Measurements from ENCODE around the gene MAB21L4. TPM values are rescaled to one million over a fixed set of nuclear protein-coding genes. Genes with fewer than 3 reads are reported as not detected.
A peak's percentile ranks its signal among the peaks of the same experiment; 100 is the strongest.

MAB21L4 gene
- total and polyA plus RNA-seq, 11 donors = 0.10 to 0.75 TPM; not detected in 9

DNA sequence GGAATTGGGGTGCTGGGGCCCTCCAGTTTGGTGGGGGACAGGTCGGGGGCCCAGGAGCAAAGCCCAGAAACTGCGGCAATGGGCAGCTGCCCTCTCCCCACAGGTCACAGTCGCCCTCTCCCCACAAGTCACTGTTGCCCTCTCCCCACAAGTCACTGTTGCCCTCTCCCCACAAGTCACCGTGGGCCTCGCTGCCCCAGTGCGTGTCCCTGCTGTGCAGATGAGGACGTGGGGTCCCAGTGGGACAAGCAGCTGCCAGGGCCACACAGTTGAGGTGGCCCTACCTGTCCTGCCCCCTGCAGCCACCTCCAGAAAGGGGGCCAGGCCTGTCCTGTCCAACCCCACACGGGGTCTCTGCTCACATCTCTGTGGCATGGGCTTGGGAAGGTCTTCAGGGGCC lies 40.3 kb downstream of the MAB21L4 start:
- Histone ChIP-seq H3K36me3 (no peaks in the 10 kb centered on the region), H3K4me3 (no peak overlapping the region), H3K4me1 (no peaks in the 10 kb centered on the region), H3K9me3 (peaks cover 0 to 11% (median 0%) of the 10 kb centered on the region in 12 donors), H3K27ac (no peak overlapping the region), H3K27me3 (no peaks in the 10 kb centered on the region)
- intact Hi-C loops (cut with DNase I) = loop anchor here in 5 of 10 donors (5.0 to 10.0 kb wide), 6 partner anchors 129 to 799 kb away; no protein-coding TSS in a partner anchor
- ATAC-seq (no peak), DNase-seq (no peak)
- TF ChIP-seq, protein P1, sequence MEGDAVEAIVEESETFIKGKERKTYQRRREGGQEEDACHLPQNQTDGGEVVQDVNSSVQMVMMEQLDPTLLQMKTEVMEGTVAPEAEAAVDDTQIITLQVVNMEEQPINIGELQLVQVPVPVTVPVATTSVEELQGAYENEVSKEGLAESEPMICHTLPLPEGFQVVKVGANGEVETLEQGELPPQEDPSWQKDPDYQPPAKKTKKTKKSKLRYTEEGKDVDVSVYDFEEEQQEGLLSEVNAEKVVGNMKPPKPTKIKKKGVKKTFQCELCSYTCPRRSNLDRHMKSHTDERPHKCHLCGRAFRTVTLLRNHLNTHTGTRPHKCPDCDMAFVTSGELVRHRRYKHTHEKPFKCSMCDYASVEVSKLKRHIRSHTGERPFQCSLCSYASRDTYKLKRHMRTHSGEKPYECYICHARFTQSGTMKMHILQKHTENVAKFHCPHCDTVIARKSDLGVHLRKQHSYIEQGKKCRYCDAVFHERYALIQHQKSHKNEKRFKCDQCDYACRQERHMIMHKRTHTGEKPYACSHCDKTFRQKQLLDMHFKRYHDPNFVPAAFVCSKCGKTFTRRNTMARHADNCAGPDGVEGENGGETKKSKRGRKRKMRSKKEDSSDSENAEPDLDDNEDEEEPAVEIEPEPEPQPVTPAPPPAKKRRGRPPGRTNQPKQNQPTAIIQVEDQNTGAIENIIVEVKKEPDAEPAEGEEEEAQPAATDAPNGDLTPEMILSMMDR (IDR thresholded peaks at IDR 0.05) = no peak
- TF ChIP-seq POLR2A (IDR thresholded peaks at IDR 0.05) = no peak
- 87 to 97% (median 94%) methylated on average over 3 to 8 of the region's 8 CpGs for WGBS, 4 donors

DNA sequence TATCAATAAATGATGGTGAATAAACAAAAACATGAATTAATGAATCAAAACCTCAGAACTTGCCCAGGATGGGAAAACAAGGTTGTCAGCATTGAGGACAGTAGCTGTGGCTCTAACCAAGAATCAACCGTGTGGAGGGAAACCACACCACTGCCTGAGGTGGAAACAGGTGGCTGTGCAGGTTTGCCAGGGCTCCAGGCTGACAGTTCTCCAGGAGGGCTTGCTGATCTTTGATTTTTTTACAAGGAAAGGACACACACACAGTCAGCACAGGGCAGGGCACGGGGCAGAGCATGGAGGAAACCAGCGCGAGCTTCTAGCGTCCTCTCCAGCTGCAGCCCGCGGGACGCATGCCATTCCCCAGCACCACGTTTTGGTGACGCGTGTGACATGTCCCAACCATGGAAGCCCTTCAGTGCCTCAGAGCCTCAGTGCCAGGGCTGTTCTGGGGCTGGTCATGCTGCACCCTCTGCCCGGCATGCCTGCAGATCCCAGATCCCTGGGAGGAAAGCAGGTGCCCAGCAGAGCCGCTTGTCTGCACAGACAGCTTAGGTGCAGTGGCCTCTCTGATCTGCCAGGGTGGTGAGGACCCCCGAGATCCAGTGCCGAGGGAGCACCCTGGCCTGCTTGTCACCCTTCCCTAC lies 43.2 kb downstream of the MAB21L4 start:
- 80 to 85% (median 83%) methylated on average over 8 to 15 of the region's 15 CpGs for WGBS, 4 donors
- H3K27ac ChIP-seq = no peak overlapping the region
- intact Hi-C loops (cut with DNase I) = loop anchor here in 5 of 10 donors (5.0 to 10.0 kb wide), 8 partner anchors 132 to 880 kb away; partner anchors contain the start of gene D2HGDH (in 1 of the 5)
- no peaks in the 10 kb centered on the region for H3K27me3 ChIP-seq
- no peaks in the 10 kb centered on the region for H3K4me1 ChIP-seq
- TF ChIP-seq, protein P1 (IDR thresholded peaks at IDR 0.05) = no peak
- TF ChIP-seq POLR2A (IDR thresholded peaks at IDR 0.05) = no peak
- no peak for DNase-seq
- peaks cover 0 to 11% (median 0%) of the 10 kb centered on the region in 12 donors for H3K9me3 ChIP-seq
- H3K36me3 ChIP-seq = no peaks in the 10 kb centered on the region
- no peak for ATAC-seq
- no peak overlapping the region for H3K4me3 ChIP-seq

DNA sequence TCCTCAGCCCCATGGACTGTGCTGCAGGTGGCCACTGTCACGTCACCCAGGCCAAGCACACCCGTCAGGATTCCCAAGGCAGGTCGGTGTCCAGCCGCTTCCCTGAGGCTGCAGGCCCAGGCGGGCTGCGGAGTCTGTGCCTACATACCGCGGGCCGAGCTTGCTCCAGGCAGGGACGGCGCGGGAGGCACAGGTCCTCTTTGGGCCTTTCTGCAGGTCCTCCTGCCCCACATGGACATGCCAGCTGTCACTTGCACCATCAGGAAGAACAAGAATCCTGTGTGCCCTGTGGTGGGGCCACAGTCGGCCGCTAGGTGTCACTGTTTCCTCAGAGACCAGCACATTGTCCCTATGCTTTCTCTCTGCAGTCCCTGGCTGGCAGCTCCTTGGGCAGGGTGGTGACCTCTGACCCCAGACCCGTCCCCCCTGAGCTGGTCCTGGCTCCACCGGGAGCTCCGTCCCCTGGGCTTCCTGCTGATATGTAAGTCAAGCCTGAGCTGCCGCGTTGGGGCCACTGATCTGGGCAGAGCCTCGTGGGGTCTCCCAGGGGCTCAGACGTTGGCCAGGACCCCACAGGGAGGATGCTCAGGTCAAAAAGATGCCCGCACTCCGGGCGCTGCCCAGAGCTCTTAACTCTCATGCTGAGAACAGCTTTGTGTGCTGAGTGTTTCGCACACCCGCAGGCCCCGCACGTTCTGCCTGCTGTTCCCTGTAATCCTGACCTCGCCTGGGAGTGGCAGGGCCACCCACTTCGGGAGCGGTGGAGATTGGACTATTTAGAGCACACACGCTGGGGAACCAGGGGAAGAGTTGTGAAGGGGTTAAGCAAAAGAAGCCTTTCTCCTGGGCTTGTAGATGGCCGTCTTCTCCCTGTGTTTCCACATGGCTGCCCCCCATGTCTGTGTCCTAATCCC lies 44.6 kb downstream of the MAB21L4 start:
- WGBS, 4 donors = 31 to 56% (median 39%) methylated on average over 8 to 33 of the region's 33 CpGs
- Histone ChIP-seq H3K9me3 (peaks cover 0 to 11% (median 0%) of the 10 kb centered on the region in 12 donors), H3K4me1 (no peaks in the 10 kb centered on the region), H3K27me3 (no peaks in the 10 kb centered on the region), H3K4me3 (no peak overlapping the region), H3K36me3 (no peaks in the 10 kb centered on the region), H3K27ac (no peak overlapping the region)
- ATAC-seq = peak; percentile 79 to 93 (median 92)
- DNase-seq = peak; percentile 71 to 89 (median 79)
- TF ChIP-seq, protein P1 (IDR thresholded peaks at IDR 0.05) = peak; percentile 88 to 98 (median 96)
- no peak for TF ChIP-seq POLR2A (IDR thresholded peaks at IDR 0.05)
- intact Hi-C loops (cut with DNase I) = loop anchor here in 6 of 10 donors (1.0 to 10.0 kb wide), 11 partner anchors 133 to 881 kb away; partner anchors contain the start of gene D2HGDH (in 1 of the 6)

DNA sequence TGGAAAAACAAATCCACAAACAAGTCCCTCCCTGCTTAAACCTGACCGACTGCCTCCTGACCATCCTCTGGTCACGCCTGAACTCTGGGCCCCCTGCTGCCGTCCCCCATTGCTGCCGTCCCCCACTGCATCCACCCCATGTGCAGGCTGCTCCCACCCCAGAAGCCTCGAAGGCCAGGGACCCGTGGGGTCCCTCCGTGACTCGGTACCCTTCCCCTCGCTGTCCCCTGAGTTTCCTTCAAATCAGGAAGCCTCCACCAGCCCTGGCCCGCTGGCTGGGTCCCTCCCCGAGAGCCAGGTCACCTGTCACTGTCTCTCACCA lies 45.2 kb downstream of the MAB21L4 start:
- peaks cover 0 to 11% (median 0%) of the 10 kb centered on the region in 12 donors for H3K9me3 ChIP-seq
- H3K4me1 ChIP-seq = no peaks in the 10 kb centered on the region
- no peaks in the 10 kb centered on the region for H3K27me3 ChIP-seq
- H3K27ac ChIP-seq = no peak overlapping the region
- H3K4me3 ChIP-seq = no peak overlapping the region
- intact Hi-C loops (cut with DNase I) = loop anchor here in 6 of 10 donors (1.0 to 10.0 kb wide), 11 partner anchors 134 to 882 kb away; partner anchors contain the start of gene D2HGDH (in 1 of the 6)
- TF ChIP-seq POLR2A (IDR thresholded peaks at IDR 0.05) = no peak
- TF ChIP-seq, protein P1 (IDR thresholded peaks at IDR 0.05) = no peak
- DNase-seq = no peak
- WGBS, 4 donors = 60 to 70% (median 61%) methylated on average over 10 to 11 of the region's 11 CpGs
- ATAC-seq = no peak
- no peaks in the 10 kb centered on the region for H3K36me3 ChIP-seq
